Astrocyte (in vitro differentiated cells and primary cell): ENCODE data around the gene SOCS1. TPM values are rescaled to one million over a fixed set of nuclear protein-coding genes. Genes with fewer than 3 reads are reported as not detected.

Source experiments
- DNase-seq: peaks from one replicate; pipeline ENCODE4 v3.0.0-alpha.2; 2010; ENCODE audit warnings: low read depth
- FAIRE-seq: peaks from 2 replicates; lab custom pipeline; 2011; peaks lifted over from hg19 to GRCh38; lab: Jason Lieb, UNC
- H2AFZ ChIP-seq: 2 replicates; pipeline ENCODE4 v1.6.0; 2012; ENCODE audit warnings: low read depth, low read length, inconsistent platforms
- H3K27ac ChIP-seq: 2 replicates; pipeline ENCODE4 v1.5.1; 2011; ENCODE audit warnings: low read depth, low read length, inconsistent platforms
- H3K27me3 ChIP-seq: 2 replicates; pipeline ENCODE4 v1.6.0; 2011; ENCODE audit warnings: low read length, inconsistent platforms; ENCODE audit not compliant: insufficient read depth
- H3K36me3 ChIP-seq: 2 replicates; pipeline ENCODE4 v1.5.1; 2011; ENCODE audit warnings: low read length, inconsistent platforms; ENCODE audit not compliant: insufficient read depth
- H3K4me1 ChIP-seq: 2 replicates; pipeline ENCODE4 v1.5.1; 2011; ENCODE audit warnings: low read length, inconsistent platforms; ENCODE audit not compliant: insufficient read depth
- H3K4me2 ChIP-seq: 2 replicates; pipeline ENCODE4 v1.6.0; 2012; ENCODE audit warnings: low read length, inconsistent platforms
- H3K4me3 ChIP-seq: 2 replicates; pipeline ENCODE4 v1.5.1; 2011; ENCODE audit warnings: low read depth, mild to moderate bottlenecking, low read length, inconsistent platforms; ENCODE audit not compliant: insufficient read depth
- H3K79me2 ChIP-seq: 2 replicates; pipeline ENCODE4 v1.6.0; 2012; ENCODE audit warnings: mild to moderate bottlenecking, low read length, inconsistent platforms; ENCODE audit not compliant: insufficient read depth
- H3K9ac ChIP-seq: 2 replicates; pipeline ENCODE4 v1.6.0; 2012; ENCODE audit warnings: mild to moderate bottlenecking, low read length, inconsistent platforms
- H3K9me3 ChIP-seq: 2 replicates; pipeline ENCODE4 v1.5.1; 2012; ENCODE audit warnings: low read depth, mild to moderate bottlenecking, low read length, inconsistent platforms; ENCODE audit not compliant: insufficient read depth
- H4K20me1 ChIP-seq: 2 replicates; pipeline ENCODE4 v1.6.0; 2012; ENCODE audit warnings: low read length, inconsistent platforms; ENCODE audit not compliant: insufficient read depth
- H3K27ac Mint-ChIP-seq: one replicate; pipeline ENCODE4 v1.8.0; 2021; ENCODE audit warnings: mild to moderate bottlenecking, mixed read lengths; ENCODE audit not compliant: unreplicated experiment
- H3K27me3 Mint-ChIP-seq: one replicate; pipeline ENCODE4 v1.8.0; 2021; ENCODE audit warnings: low read depth, mixed read lengths; ENCODE audit not compliant: unreplicated experiment
- H3K36me3 Mint-ChIP-seq: one replicate; pipeline ENCODE4 v1.8.0; 2021; ENCODE audit warnings: low read depth, mixed read lengths; ENCODE audit not compliant: unreplicated experiment
- H3K4me1 Mint-ChIP-seq: one replicate; pipeline ENCODE4 v1.8.0; 2021; ENCODE audit warnings: low read depth, mixed read lengths; ENCODE audit not compliant: unreplicated experiment
- H3K4me3 Mint-ChIP-seq: one replicate; pipeline ENCODE4 v1.8.0; 2021; ENCODE audit warnings: mild to moderate bottlenecking, moderate library complexity, mixed read lengths; ENCODE audit not compliant: unreplicated experiment
- H3K9me3 Mint-ChIP-seq: one replicate; pipeline ENCODE4 v1.8.0; 2021; ENCODE audit warnings: mild to moderate bottlenecking, mixed read lengths; ENCODE audit not compliant: unreplicated experiment
- CTCF ChIP-seq: IDR thresholded peaks from 2 replicates; pipeline ENCODE4 v1.5.1; 2011; ENCODE audit warnings: low read depth, mild to moderate bottlenecking, inconsistent platforms, low read length, moderate library complexity; ENCODE audit not compliant: insufficient read depth
- EZH2 ChIP-seq: IDR thresholded peaks from 2 replicates; pipeline ENCODE4 v1.6.1; 2012; ENCODE audit warnings: mild to moderate bottlenecking, low read length, inconsistent platforms; ENCODE audit not compliant: insufficient read depth
- total RNA-seq: library from RNA; stranded (reverse); gene quantifications from 2 replicates; pipeline ENCODE4 v1.2.1, GENCODE V29; 2021

The SOCS1 gene
- total RNA-seq, 1 donor from 2014 or later, result 16.0 TPM

- H3K9me3 ChIP-seq, result peaks cover 6% of the 10 kb centered on the region
- Mint-ChIP-seq H3K9me3 (peaks cover 8% of the 10 kb centered on the region), H3K36me3 (peaks cover 3% of the 10 kb centered on the region), H3K4me1 (peaks cover 4% of the 10 kb centered on the region), H3K27ac (no peak overlapping the region), H3K27me3 (peaks cover 23% of the 10 kb centered on the region), H3K4me3 (no peak overlapping the region)
- H3K79me2 ChIP-seq, result no peaks in the 10 kb centered on the region
- DNase-seq (no peak), FAIRE-seq (no peak)
- peaks cover 8% of the 10 kb centered on the region for H3K4me1 ChIP-seq
- no peaks in the 10 kb centered on the region for H4K20me1 ChIP-seq
- no peak overlapping the region for H3K4me3 ChIP-seq
- no peak overlapping the region for H2AFZ ChIP-seq
- no peaks in the 10 kb centered on the region for H3K36me3 ChIP-seq
- H3K9ac ChIP-seq, result no peak overlapping the region
- TF ChIP-seq CTCF (no peak), EZH2 (no peak)
- peaks cover 3% of the 10 kb centered on the region for H3K27me3 ChIP-seq
- no peak overlapping the region for H3K27ac ChIP-seq
- H3K4me2 ChIP-seq, result no peak overlapping the region
Measured at GRCh38 chr16:11208916-11209665, 46.9 kb downstream of the SOCS1 start.

- H3K4me3 Mint-ChIP-seq, result no peak overlapping the region
- Histone ChIP-seq H3K36me3 (no peaks in the 10 kb centered on the region), H2AFZ (no peak overlapping the region), H4K20me1 (no peaks in the 10 kb centered on the region), H3K9ac (no peak overlapping the region), H3K4me2 (no peak overlapping the region), H3K9me3 (peaks cover 6% of the 10 kb centered on the region), H3K4me3 (no peak overlapping the region), H3K4me1 (peaks cover 8% of the 10 kb centered on the region), H3K27me3 (peaks cover 3% of the 10 kb centered on the region), H3K27ac (no peak overlapping the region), H3K79me2 (no peaks in the 10 kb centered on the region)
- no peak overlapping the region for H3K27ac Mint-ChIP-seq
- H3K9me3 Mint-ChIP-seq, result peaks cover 8% of the 10 kb centered on the region
- H3K27me3 Mint-ChIP-seq, result peaks cover 23% of the 10 kb centered on the region
- TF ChIP-seq CTCF (no peak), EZH2 (no peak)
- H3K36me3 Mint-ChIP-seq, result peaks cover 5% of the 10 kb centered on the region
- peaks cover 9% of the 10 kb centered on the region for H3K4me1 Mint-ChIP-seq
- DNase-seq (no peak), FAIRE-seq (no peak)
Measured at GRCh38 chr16:11207646-11208045, 48.4 kb downstream of the SOCS1 start.
